ENCODE data around the gene ECPAS. TPM values are rescaled to one million over a fixed set of nuclear protein-coding genes. Genes with fewer than 3 reads are reported as not detected.
"Not testable (repeated sequence)": the region's sequence is repeated elsewhere in the genome, so short reads cannot be mapped to it uniquely, and the experiment has no call there.

ECPAS gene
- total and polyA plus RNA-seq, 5 experiments from 2014 or later = 9.7 to 72.5 (median 12.9) TPM

DNA sequence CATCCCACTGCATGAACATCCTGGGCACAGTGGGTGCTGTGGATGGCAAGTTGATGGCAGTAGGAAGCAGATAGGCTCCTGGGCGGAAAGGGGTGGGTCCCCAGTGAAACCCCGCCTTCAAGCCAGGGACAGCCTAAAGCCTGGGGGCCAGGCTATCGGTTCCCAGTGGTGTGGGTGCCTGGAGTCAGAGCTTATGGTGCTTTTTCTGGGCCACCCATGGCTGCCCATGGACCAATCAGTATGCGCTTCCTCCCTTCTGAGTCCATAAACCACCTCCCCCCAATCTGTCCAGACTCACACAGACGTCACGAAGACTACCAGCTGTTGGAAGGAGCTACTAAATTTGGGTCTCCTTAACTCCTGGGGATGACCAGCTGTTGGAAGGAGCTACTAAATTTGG, 17.5 kb upstream of the ECPAS start:
- POLR2A ChIA-PET = no interaction called here
- Mint-ChIP-seq H3K27me3 (peaks cover 6 to 16% (median 9%) of the 10 kb centered on the region in 5 donors), H3K4me3 (no peak overlapping the region), H3K36me3 (no peaks in the 10 kb centered on the region), H3K9me3 (no peaks in the 10 kb centered on the region), H3K27ac (no peak overlapping the region), H3K4me1 (no peaks in the 10 kb centered on the region)
- ATAC-seq (no peak), DNase-seq (no peak)

DNA sequence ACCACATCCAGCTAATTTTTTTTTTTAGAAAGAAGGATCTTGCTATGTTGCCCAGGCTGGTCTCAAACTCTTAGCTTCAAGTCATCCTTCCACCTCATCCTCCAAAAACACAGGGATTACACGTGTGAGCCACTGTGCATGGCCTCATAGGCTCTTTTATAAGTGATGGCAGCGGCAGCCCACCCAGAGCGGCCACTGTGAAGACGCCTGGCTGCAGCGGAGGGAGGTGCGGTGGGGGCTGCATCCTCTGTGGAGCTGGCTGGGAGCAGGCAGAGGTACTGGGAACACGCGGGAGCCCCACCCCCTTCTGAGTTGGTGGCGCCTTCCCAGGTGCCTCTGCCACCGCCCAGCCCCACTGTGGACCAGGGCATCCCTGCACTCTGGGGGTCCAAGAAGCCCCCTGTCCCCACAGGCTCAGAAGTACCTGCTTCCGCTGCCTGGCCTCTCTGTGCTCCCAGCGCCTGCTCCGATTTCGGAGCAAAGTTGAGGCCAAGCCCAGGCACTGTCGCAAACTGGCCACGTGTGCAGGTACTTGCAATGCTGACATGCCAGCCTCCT, 16.9 kb upstream of the ECPAS start:
- DNase-seq (no peak), ATAC-seq (no peak)
- Mint-ChIP-seq H3K4me1 (no peaks in the 10 kb centered on the region), H3K27ac (no peak overlapping the region), H3K27me3 (peaks cover 6 to 17% (median 9%) of the 10 kb centered on the region in 5 donors), H3K9me3 (no peaks in the 10 kb centered on the region), H3K36me3 (no peaks in the 10 kb centered on the region), H3K4me3 (no peak overlapping the region)
- POLR2A ChIA-PET = no interaction called here

DNA sequence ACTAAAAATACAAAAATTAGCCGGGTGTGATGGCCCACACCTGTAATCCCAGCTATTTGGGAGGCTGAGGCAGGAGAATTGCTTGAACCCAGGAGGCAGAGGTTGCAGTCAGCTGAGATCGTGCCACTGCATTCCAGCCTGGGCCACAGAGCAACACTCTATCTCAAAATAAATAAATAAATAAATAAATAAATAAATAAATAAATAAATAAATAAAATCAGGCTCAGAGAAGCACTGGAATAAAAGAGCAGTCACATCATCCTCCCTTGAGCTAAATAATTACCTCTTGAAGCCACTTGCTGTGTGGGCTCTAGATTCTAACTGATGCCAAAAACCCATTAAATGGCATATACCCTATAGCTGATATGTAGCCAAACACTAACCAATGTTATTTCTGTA, 13.0 kb upstream of the ECPAS start:
- H3K9me3 Mint-ChIP-seq, POLR2A ChIA-PET: not testable (repeated sequence)

DNA sequence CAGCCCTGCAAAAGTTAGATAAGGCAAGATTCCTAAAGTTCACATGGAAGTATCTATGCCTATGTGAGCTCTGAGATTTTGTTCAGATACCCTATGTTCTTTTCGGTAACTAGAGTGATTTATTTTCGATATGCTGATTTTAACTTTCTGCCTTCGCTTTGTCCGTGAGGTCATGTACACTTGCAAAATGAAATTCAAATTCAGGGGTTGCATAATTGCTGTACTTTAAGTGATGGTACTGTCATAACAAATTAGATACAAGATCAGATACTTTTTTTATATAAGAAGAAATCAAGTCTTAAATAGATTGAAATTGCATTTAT, 350 bp upstream of the ECPAS start:
- H3K4me1 Mint-ChIP-seq = peaks cover 18 to 30% (median 23%) of the 10 kb centered on the region in 4 donors
- H3K9me3 Mint-ChIP-seq = no peaks in the 10 kb centered on the region
- no peak for ATAC-seq
- peak overlapping the region; percentile 73 to 89 (median 84) for H3K4me3 Mint-ChIP-seq
- no peak for DNase-seq
- no peaks in the 10 kb centered on the region for H3K36me3 Mint-ChIP-seq
- H3K27me3 Mint-ChIP-seq = peaks cover 0 to 5% (median 0%) of the 10 kb centered on the region in 5 donors
- H3K27ac Mint-ChIP-seq = peak overlapping the region in 9 of 10 donors; percentile 68 to 92 (median 86)
- POLR2A ChIA-PET = interaction anchor here (0.5 to 1.3 kb wide), 2 partner anchors 40 to 1174 kb away, joined by 4 read pairs; partner anchors contain the start of gene ZNF483

More for the DNA sequence above, 13.0 kb upstream of the ECPAS start:
- ATAC-seq, H3K4me3 Mint-ChIP-seq, H3K36me3 Mint-ChIP-seq, DNase-seq, H3K27ac Mint-ChIP-seq, H3K4me1 Mint-ChIP-seq: not testable (repeated sequence)
- peaks cover 7 to 19% (median 15%) of the 10 kb centered on the region in 5 donors for H3K27me3 Mint-ChIP-seq

DNA sequence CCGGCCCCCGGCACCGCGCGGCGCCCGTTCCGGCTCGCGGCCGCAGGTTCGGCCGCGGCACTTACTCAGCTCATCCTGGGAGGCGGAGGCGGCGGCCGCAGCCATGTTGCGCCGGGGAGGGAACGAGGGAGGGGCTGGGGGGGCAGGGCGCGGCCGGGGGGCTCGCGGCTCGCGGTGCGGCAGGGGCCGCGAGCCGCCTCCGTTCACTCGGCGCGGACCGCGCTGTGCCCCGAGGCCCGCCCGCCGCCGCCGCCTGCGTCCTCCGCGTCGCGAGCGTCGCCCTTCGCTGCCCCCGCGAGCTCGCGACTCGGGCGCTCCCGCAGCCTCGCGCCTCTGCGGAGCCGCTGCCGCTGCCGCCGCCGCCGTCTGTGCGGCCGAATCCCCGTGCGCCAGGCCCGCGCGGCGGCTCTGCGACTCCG, 735 bp downstream of the ECPAS start:
- H3K27me3 Mint-ChIP-seq = peaks cover 0 to 5% (median 0%) of the 10 kb centered on the region in 5 donors
- H3K4me1 Mint-ChIP-seq = peaks cover 22 to 35% (median 29%) of the 10 kb centered on the region in 4 donors
- H3K36me3 Mint-ChIP-seq = no peaks in the 10 kb centered on the region
- DNase-seq (peak in 8 of 10 donors; percentile 28 to 74 (median 44)), ATAC-seq (peak; percentile 47 to 55)
- H3K4me3 Mint-ChIP-seq = peak overlapping the region in 4 of 10 donors; percentile 52 to 85 (median 58)
- H3K27ac Mint-ChIP-seq = no peak overlapping the region
- H3K9me3 Mint-ChIP-seq = no peaks in the 10 kb centered on the region
- POLR2A ChIA-PET = interaction anchor here (0.8 to 1.8 kb wide), 5 partner anchors 17 to 850 kb away, joined by 3 to 6 read pairs (median 4); partner anchors contain the start of genes DNAJC25, PTBP3 and ZNF483

DNA sequence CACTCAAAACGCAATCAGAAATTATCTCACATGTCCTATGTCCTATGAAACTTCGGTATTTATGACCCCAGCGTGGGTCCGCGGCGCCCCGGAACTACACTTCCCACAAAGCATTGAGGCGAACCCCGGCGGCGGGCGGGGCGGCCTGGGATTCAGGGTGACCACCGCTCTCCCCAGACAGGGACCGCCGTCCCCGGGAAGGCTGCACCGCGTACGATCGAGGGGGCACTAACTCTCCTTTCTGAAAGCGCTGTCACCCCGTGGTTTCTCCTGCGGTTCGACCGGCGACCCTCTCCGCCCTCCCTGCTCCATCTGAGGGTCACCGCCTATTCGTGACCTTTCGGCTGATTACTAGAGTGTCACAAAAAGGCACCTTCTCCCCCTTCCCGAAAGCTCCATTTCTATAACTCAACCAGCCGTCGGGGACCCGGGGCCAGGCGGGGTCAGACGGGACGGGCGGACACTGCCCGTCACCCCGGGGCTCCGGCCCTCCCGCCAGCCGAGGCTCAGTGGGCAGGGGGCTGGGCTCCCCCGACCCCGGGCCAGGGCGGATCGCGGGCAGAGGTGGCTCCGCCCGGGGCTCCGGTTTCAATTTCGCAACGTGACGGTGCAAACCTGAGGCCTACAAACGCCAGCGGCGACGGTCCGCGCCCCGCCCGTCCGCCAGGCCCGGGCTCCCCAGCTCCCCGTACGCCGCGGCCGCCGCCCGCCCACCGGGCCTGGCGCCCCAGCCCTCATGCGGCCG, 1.3 kb downstream of the ECPAS start:
- Mint-ChIP-seq H3K4me1 (peaks cover 21 to 35% (median 29%) of the 10 kb centered on the region in 4 donors), H3K4me3 (peak overlapping the region; percentile 77 to 92 (median 86)), H3K36me3 (no peaks in the 10 kb centered on the region), H3K9me3 (no peaks in the 10 kb centered on the region), H3K27ac (peak overlapping the region in 9 of 10 donors; percentile 63 to 92 (median 89)), H3K27me3 (peaks cover 0 to 3% (median 0%) of the 10 kb centered on the region in 5 donors)
- DNase-seq = peak; percentile 21 to 72 (median 48)
- POLR2A ChIA-PET = interaction anchor here (0.8 to 1.8 kb wide), 4 partner anchors 16 to 850 kb away, joined by 3 to 6 read pairs (median 4); partner anchors contain the start of genes DNAJC25 and PTBP3
- peak; percentile 43 to 48 for ATAC-seq

DNA sequence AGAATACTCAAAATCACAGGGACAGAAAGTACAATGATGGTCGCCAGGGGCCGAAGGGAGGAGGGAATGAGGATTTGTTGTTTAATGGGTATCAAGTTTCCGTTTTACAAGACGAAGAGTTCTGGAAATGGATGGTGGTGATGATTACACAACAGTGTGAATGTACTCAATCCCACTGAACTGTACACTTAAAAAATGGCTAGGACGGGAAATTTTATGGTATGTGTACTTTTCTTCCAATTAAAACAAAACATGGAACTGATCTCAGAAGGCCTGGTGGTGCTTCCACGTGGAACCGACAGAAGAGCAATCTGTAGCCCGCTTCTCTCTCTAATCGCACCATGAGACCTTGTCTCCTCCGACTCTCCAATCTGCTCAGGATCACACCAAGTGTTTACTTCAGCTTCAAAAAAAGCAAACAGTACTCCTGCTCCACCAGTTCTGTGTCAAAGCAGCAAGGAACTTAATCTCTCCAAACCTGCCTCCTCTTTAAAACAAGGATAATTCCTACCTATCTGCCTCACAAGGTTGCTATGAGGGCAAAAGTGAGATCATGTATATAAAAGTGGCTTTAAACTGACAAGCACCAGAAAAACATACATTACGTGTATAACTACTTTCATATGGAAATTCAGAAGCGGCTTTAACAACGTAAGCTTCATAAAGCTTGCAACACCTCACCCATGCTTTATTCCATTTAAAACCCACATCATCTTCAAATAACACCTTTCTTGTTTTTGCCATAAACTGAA, 2.1 kb downstream of the ECPAS start:
- H3K36me3 Mint-ChIP-seq = no peaks in the 10 kb centered on the region
- H3K4me3 Mint-ChIP-seq = peak overlapping the region; percentile 77 to 92 (median 86)
- peak in 1 of 10 donors; percentile 4 for DNase-seq
- H3K27ac Mint-ChIP-seq = peak overlapping the region in 9 of 10 donors; percentile 54 to 92 (median 89)
- POLR2A ChIA-PET = interaction anchor here (1.8 kb wide), 1 partner anchor 149 kb away, joined by 6 read pairs; the partner anchor contains the start of gene DNAJC25
- H3K27me3 Mint-ChIP-seq = no peaks in the 10 kb centered on the region
- H3K4me1 Mint-ChIP-seq = peaks cover 23 to 42% (median 36%) of the 10 kb centered on the region in 4 donors
- H3K9me3 Mint-ChIP-seq = no peaks in the 10 kb centered on the region
- no peak for ATAC-seq

DNA sequence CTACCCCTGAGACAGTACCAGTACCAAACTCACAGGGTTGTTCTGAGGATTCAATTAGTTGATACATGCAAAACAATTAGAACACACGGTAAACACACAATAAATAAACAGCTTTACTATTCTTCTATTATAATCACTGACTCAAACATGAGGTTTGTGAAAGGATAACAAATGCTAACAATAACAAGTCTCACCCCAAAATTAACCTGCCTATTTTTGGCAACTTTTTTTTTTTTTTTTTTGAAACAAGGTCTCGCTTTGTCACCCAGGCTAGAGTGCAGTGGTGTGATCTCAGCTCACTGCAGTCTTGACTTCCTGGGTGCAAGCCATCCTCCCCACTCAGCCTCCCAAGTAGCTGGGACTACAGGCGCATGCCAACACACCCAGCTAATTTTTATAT, 6.5 kb downstream of the ECPAS start:
- Mint-ChIP-seq H3K36me3 (peaks cover 0 to 1% (median 0%) of the 10 kb centered on the region in 3 donors), H3K27ac (no peak overlapping the region), H3K9me3 (no peaks in the 10 kb centered on the region), H3K27me3 (no peaks in the 10 kb centered on the region), H3K4me3 (no peak overlapping the region), H3K4me1 (peaks cover 32 to 53% (median 48%) of the 10 kb centered on the region in 4 donors)
- ATAC-seq (no peak), DNase-seq (no peak)
- POLR2A ChIA-PET = no interaction called here

DNA sequence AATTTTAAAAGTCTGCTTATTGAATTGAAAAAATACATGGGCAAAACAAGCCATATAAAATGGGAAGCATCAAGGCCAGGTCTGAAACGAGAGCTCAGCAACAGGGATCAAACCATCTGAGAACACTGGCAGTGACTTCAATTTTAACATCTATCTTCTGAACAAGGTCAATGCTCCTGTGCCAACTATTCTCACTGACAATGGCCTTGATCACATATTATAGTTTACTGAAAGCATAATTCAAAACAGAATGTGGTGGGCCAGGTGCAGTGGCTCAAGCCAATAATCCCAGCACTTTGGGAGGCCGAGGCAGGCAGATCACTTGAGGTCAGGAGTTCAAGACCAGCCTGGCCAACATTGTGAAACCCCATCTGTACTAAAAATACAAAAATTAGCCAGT, 9.0 kb downstream of the ECPAS start:
- DNase-seq (no peak), ATAC-seq (no peak)
- H3K4me3 Mint-ChIP-seq = no peak overlapping the region
- H3K36me3 Mint-ChIP-seq = peaks cover 0 to 3% (median 3%) of the 10 kb centered on the region in 3 donors
- peaks cover 0 to 2% (median 0%) of the 10 kb centered on the region in 9 donors for H3K9me3 Mint-ChIP-seq
- POLR2A ChIA-PET = no interaction called here
- H3K27me3 Mint-ChIP-seq = no peaks in the 10 kb centered on the region
- peaks cover 23 to 51% (median 45%) of the 10 kb centered on the region in 4 donors for H3K4me1 Mint-ChIP-seq
- H3K27ac Mint-ChIP-seq = peak overlapping the region in 1 of 10 donors; percentile 2

DNA sequence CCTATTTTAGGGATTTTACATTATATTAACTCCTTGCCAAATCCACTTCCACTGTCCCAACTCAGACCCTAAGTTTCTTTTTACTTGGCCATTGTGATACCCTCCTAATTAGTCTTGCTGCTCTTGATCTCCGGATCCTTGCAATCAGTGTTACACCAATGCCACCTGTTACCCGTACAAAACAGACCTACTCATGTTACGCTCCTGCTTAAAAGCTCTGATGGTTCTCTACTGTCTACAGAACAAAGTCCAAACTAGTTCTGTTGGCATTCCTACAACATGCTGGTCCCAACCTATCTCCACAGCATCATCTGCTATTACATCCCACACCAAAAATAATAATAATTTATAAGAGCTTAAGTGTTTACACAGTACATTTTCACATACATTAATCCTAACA, 9.8 kb downstream of the ECPAS start:
- no peak for ATAC-seq
- H3K9me3 Mint-ChIP-seq = peaks cover 0 to 2% (median 0%) of the 10 kb centered on the region in 9 donors
- no peak overlapping the region for H3K4me3 Mint-ChIP-seq
- H3K27me3 Mint-ChIP-seq = no peaks in the 10 kb centered on the region
- peaks cover 23 to 55% (median 46%) of the 10 kb centered on the region in 4 donors for H3K4me1 Mint-ChIP-seq
- POLR2A ChIA-PET = no interaction called here
- peaks cover 0 to 3% (median 3%) of the 10 kb centered on the region in 3 donors for H3K36me3 Mint-ChIP-seq
- H3K27ac Mint-ChIP-seq = peak overlapping the region in 1 of 10 donors; percentile 61
- DNase-seq = no peak

DNA sequence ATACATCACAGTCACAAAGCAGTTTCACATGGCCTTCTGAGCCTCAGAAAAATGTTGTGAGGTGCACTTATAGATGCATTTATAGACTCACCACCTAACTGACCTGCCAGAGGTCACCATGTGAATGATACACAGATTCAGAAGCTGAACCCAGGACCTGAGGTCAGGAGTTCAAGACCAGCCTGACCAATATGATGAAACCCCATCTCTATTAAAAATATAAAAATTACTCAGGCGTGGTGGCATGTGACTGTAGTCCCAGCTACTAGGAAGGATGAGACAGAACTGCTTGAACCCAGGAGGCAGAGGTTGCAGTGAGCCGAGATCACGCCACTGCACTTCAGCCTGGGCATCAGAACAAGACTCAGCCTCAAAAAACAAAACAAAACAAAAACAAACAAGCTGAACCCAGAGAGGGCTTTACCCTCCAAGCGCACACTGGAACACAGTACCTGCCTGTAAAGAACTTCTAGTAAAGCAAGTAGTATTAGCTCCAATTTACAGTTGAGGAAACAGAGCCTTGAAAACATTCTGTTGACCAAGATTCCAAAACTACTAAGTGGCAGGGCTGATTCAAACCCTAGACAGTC, 16.3 kb downstream of the ECPAS start:
- H3K4me3 Mint-ChIP-seq = no peak overlapping the region
- H3K27me3 Mint-ChIP-seq = no peaks in the 10 kb centered on the region
- POLR2A ChIA-PET = no interaction called here
- H3K36me3 Mint-ChIP-seq = peaks cover 0 to 9% (median 6%) of the 10 kb centered on the region in 3 donors
- H3K4me1 Mint-ChIP-seq = peaks cover 16 to 50% (median 45%) of the 10 kb centered on the region in 4 donors
- ATAC-seq (no peak), DNase-seq (no peak)
- H3K9me3 Mint-ChIP-seq = peaks cover 0 to 3% (median 0%) of the 10 kb centered on the region in 9 donors
- peak overlapping the region in 2 of 10 donors; percentile 15 to 22 for H3K27ac Mint-ChIP-seq

DNA sequence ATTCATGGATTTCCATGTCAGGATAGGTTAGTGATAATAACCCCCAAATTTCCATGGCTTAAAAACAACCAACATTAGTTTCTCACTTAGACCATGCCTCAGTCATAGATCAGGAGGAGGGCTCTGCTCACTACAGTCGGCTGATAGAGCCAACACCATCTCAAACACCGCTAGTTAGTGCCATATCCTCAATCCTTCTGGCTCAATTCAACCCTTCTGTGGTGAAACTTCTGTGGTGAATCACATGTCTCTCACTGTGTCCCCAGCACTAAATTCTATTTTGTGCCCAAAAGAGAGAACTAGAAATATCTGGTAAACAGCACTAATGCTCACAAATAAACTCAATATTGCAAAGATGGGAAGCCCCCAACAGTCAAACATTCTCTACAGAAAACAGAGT, 21.1 kb downstream of the ECPAS start:
- ATAC-seq (no peak), DNase-seq (no peak)
- Mint-ChIP-seq H3K36me3 (peaks cover 10 to 17% (median 13%) of the 10 kb centered on the region in 3 donors), H3K4me1 (peaks cover 14 to 40% (median 34%) of the 10 kb centered on the region in 4 donors), H3K9me3 (peaks cover 0 to 11% (median 3%) of the 10 kb centered on the region in 9 donors), H3K27ac (no peak overlapping the region), H3K27me3 (no peaks in the 10 kb centered on the region), H3K4me3 (no peak overlapping the region)
- POLR2A ChIA-PET = no interaction called here

Measured in naive thymus-derived CD8-positive, alpha-beta T cell (primary cell).